Measurements from ENCODE around the gene MOSMO. TPM values are rescaled to one million over a fixed set of nuclear protein-coding genes. Genes with fewer than 3 reads are reported as not detected.

The MOSMO gene
- total and polyA plus RNA-seq, 2 of the 4 experiments (the other 2 are of a cell fraction): 10.5 to 16.0 TPM

GRCh38 chr16:21973945-21974344 lies 34.0 kb upstream of the MOSMO start:
- DNase-seq (no peak), ATAC-seq (ENCODE audit: low read depth) (no peak)
- no peaks in the 10 kb centered on the region for H3K9me3 ChIP-seq (ENCODE audit: control insufficient read depth, insufficient read depth, low read length)
- no peak overlapping the region for H3K18ac ChIP-seq (ENCODE audit: low read depth, low read length)
- no peak overlapping the region for H3K4me3 ChIP-seq (ENCODE audit: insufficient read depth, low read depth, low read length)
- TF ChIP-seq NFE2L2 (IDR thresholded peaks at IDR 0.05; ENCODE audit: low read depth, low read length): no peak
- no peak for TF ChIP-seq BHLHE40 (IDR thresholded peaks at IDR 0.05; ENCODE audit: low read depth, low read length)
- TF ChIP-seq SMC3 (IDR thresholded peaks at IDR 0.05; ENCODE audit: low read depth, low read length): no peak
- TF ChIP-seq, protein P1, sequence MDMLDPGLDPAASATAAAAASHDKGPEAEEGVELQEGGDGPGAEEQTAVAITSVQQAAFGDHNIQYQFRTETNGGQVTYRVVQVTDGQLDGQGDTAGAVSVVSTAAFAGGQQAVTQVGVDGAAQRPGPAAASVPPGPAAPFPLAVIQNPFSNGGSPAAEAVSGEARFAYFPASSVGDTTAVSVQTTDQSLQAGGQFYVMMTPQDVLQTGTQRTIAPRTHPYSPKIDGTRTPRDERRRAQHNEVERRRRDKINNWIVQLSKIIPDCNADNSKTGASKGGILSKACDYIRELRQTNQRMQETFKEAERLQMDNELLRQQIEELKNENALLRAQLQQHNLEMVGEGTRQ (IDR thresholded peaks at IDR 0.05; ENCODE audit: low read depth, low read length): no peak
- TF ChIP-seq POLR2A (IDR thresholded peaks at IDR 0.05; ENCODE audit: low read depth, low read length): no peak
- no peak for TF ChIP-seq CHD1 (IDR thresholded peaks at IDR 0.05; ENCODE audit: low read depth, low read length)
- no peak for TF ChIP-seq CEBPB (IDR thresholded peaks at IDR 0.05; ENCODE audit: low read depth, low read length)
- no peak for TF ChIP-seq MAZ (IDR thresholded peaks at IDR 0.05; ENCODE audit: borderline replicate concordance, low read depth, low read length)
- no peak for TF ChIP-seq CTCF (conservative IDR thresholded peaks at IDR 0.05; ENCODE audit: low read depth, low read length)
- no peak for TF ChIP-seq RCOR1 (IDR thresholded peaks at IDR 0.05; ENCODE audit: insufficient replicate concordance, low read length)
- TF ChIP-seq MXI1 (IDR thresholded peaks at IDR 0.05; ENCODE audit: borderline replicate concordance, low read depth, low read length): no peak
- H4K5ac ChIP-seq (ENCODE audit: low read depth, low read length): no peak overlapping the region
- H3K4me1 ChIP-seq (ENCODE audit: control insufficient read depth, insufficient read depth, low read length): no peaks in the 10 kb centered on the region
- H3K36me3 ChIP-seq (ENCODE audit: control insufficient read depth, insufficient read depth, low read length): peaks cover 54% of the 10 kb centered on the region
- in situ Hi-C loops (cut with MboI; ENCODE audit: low sequenced_read_pairs): no loop called here
- H2AK9ac ChIP-seq (replicated peaks; ENCODE audit: low read depth, low read length, poor library complexity): no peak overlapping the region
- H3K56ac ChIP-seq (ENCODE audit: extremely low read depth, insufficient read depth, low read length): 0 out of 2 replicates have a peak overlapping the region, but pooled peaks have one; percentile 6
- no peak overlapping the region for H2AFZ ChIP-seq (replicated peaks; ENCODE audit: low read length, poor library complexity)
- CTCF ChIA-PET: no interaction called here
- H3K27ac ChIP-seq (ENCODE audit: insufficient read depth, low read length): no peak overlapping the region
- H2BK20ac ChIP-seq (ENCODE audit: low read depth, low read length): no peak overlapping the region
- H2BK5ac ChIP-seq (ENCODE audit: low read depth, low read length, poor library complexity, severe bottlenecking): no peak overlapping the region
- no peak overlapping the region for H3K23ac ChIP-seq (ENCODE audit: low read depth, low read length)
- H2BK120ac ChIP-seq (ENCODE audit: low read depth, low read length): no peak overlapping the region
- intact Hi-C loops (cut with micrococcal nuclease): no loop called here
- peaks cover 0 to 16% of the 10 kb centered on the region in 2 experiments; a peak in 2 of 4 replicates for H3K79me1 ChIP-seq (ENCODE audit: low read depth in 1 of 2, low read length in 2 of 2)
- no peak overlapping the region for H3K4me2 ChIP-seq (ENCODE audit: low read depth, low read length)
- no peaks in the 10 kb centered on the region for H4K20me1 ChIP-seq (ENCODE audit: insufficient read depth, low read length)
- no peak overlapping the region for H3K14ac ChIP-seq (replicated peaks; ENCODE audit: low read depth, low read length)
- POLR2A ChIA-PET (ENCODE audit: unreplicated experiment): no interaction called here
- no peak overlapping the region for H3K4ac ChIP-seq (ENCODE audit: low read depth, low read length)
- H2BK15ac ChIP-seq (ENCODE audit: low read depth, low read length): no peak overlapping the region
- WGBS, 2 experiments (ENCODE audit: extremely low coverage in 2 of 2, insufficient read length in 1 of 2): no CpG with 5 or more reads among the region's 2 CpGs
- no TSS peak for BruUV-seq (replicated peaks)
- H3K9ac ChIP-seq (ENCODE audit: low read depth, low read length): no peak overlapping the region
- no peaks in the 10 kb centered on the region for H3K27me3 ChIP-seq (ENCODE audit: control insufficient read depth, insufficient read depth, low read length)
- no peak overlapping the region for H4K8ac ChIP-seq (ENCODE audit: low read depth in 2 of 2, low read length in 2 of 2)
- H4K91ac ChIP-seq (ENCODE audit: insufficient read depth, low read depth, low read length): no peak overlapping the region
- dilution Hi-C loops (cut with HindIII; ENCODE audit: low sequenced_read_pairs, unreplicated experiment): no loop called here
- no peak overlapping the region for H2AK5ac ChIP-seq (ENCODE audit: low read depth, low read length)
- no peaks in the 10 kb centered on the region for H3K9me1 ChIP-seq (ENCODE audit: insufficient read depth, low read length)
